HG02763 (cell line): ENCODE data around the gene TSPAN1.
A peak's percentile ranks its signal among the peaks of the same experiment; 100 is the strongest.
"Not testable (repeated sequence)": the region's sequence is repeated elsewhere in the genome, so short reads cannot be mapped to it uniquely, and the experiment has no call there.

ENCODE experiments used
- ATAC-seq: cut with Tn5 transposase; IDR thresholded peaks from one replicate; pipeline ENCODE4 v1.9.1; 2021; ENCODE audit warnings: mild to moderate bottlenecking, moderate library complexity; ENCODE audit not compliant: unreplicated experiment

TSPAN1 gene

GRCh38 chr1:46211051-46211450 lies 36.2 kb downstream of the TSPAN1 start:
- no peak for ATAC-seq

GRCh38 chr1:46215504-46215903 lies 40.6 kb downstream of the TSPAN1 start:
- no peak for ATAC-seq

- no peak for ATAC-seq
Measured at GRCh38 chr1:46218443-46218842, 43.6 kb downstream of the TSPAN1 start.

- ATAC-seq = no peak
Measured at GRCh38 chr1:46219551-46220520, 44.9 kb downstream of the TSPAN1 start.

- ATAC-seq = no peak
Measured at GRCh38 chr1:46220808-46221207, 45.9 kb downstream of the TSPAN1 start.

GRCh38 chr1:46221749-46222148 lies 46.9 kb downstream of the TSPAN1 start:
- no peak for ATAC-seq

GRCh38 chr1:46223055-46223454 lies 48.2 kb downstream of the TSPAN1 start:
- not testable (repeated sequence) for ATAC-seq

GRCh38 chr1:46223472-46223943 lies 48.6 kb downstream of the TSPAN1 start:
- ATAC-seq = peak; percentile 44

GRCh38 chr1:46224966-46225365 lies 50.1 kb downstream of the TSPAN1 start:
- ATAC-seq = no peak

- not testable (repeated sequence) for ATAC-seq
Measured at GRCh38 chr1:46231231-46231630, 56.3 kb downstream of the TSPAN1 start.
